Pulmonary artery endothelial cell (primary cell): ENCODE results near the gene PHC1. TPM values are rescaled to one million over a fixed set of nuclear protein-coding genes. Genes with fewer than 3 reads are reported as not detected.

Experiments used
- total RNA-seq: library from RNA; depleted of rRNA; stranded (reverse); fragments of >200 nt; gene quantifications from 2 replicates; pipeline ENCODE4 v1.2.3, GENCODE V29; 2014

Gene PHC1
- total RNA-seq, 1 donor from 2014 or later, result 17.5 TPM

Other genes with a start within 250 kb of the PHC1 start
- gene RIMKLB, start 216.5 kb upstream of the PHC1 start, total RNA-seq, result 54.4 and 130 TPM in 2 replicates
- gene A2ML1, start 91.9 kb upstream of the PHC1 start, total RNA-seq, result 0.18 TPM in 1 of 2 replicates, not detected in the other
- gene M6PR, start 35.1 kb downstream of the PHC1 start, total RNA-seq, result 189 and 205 TPM in 2 replicates
- gene KLRG1, start 75.0 kb downstream of the PHC1 start, total RNA-seq, result 7.9 and 10.0 TPM in 2 replicates
- 0.63 and 1.4 TPM in 2 replicates for gene A2M, start 201.4 kb downstream of the PHC1 start, total RNA-seq